ENCODE results near the gene CIAO2B.

Gene CIAO2B

DNA sequence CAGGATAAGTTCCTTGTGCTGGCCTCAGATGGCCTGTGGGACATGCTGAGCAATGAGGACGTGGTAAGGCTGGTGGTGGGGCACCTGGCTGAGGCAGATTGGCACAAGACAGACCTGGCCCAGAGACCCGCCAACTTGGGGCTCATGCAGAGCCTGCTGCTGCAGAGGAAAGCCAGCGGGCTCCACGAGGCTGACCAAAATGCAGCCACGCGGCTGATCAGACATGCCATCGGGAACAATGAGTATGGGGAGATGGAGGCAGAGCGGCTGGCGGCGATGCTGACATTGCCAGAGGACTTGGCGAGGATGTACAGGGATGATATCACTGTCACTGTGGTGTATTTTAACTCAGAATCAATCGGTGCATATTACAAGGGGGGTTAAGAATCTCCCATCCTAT lies 48.7 kb downstream of the CIAO2B start:
- no peak for DNase-seq

- no peak for DNase-seq
These were observed 51.5 kb downstream of the CIAO2B start for GRCh38 chr16:66882702-66883101.
